GM12865 (cell line): ENCODE measurements around the gene ASZ1.

Source experiments
- DNase-seq: peaks from one replicate; pipeline ENCODE4 v3.0.0; 2010; ENCODE audit warnings: low read depth
- H3K4me3 ChIP-seq: 2 replicates; pipeline ENCODE4 v1.5.1; 2011; ENCODE audit warnings: mild to moderate bottlenecking, low read depth, low read length, control low read depth
- CTCF ChIP-seq: IDR thresholded peaks from 2 replicates; pipeline ENCODE4 v1.5.1; 2011; ENCODE audit warnings: low read length, control low read depth, low read depth, inconsistent platforms; ENCODE audit not compliant: insufficient read depth; ENCODE audit errors: missing control alignments

The ASZ1 gene

DNA sequence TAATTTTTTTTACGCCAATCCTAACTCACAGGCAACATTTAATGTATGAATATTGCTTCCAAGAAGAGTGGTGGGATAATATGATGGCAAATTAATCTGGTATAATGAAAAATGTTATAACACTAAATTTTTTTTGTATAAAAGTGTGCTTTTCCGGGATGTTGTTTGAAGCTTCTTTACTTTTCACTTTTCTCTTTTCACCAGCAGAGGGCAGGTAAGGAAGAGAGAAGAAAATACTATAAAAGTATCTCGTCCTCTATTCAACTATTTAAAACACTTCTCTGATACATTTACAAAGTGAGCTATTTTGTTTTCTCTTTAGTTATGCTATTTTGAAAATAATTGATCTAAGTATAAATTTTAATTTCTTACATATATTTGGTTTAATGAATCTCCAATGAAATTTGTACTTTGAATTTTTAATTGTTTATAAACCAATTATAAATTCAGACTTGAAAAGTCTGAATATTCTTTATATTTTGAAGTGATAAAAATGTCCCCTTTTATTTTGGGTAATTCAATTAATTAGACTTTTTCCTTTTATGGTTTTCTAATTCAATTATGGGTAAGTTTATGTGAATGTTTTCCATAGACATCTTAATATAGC, 31.8 kb upstream of the ASZ1 start:
- TF ChIP-seq CTCF = peak; percentile 51
- no peak overlapping the region for H3K4me3 ChIP-seq
- DNase-seq = peak; percentile 24

DNA sequence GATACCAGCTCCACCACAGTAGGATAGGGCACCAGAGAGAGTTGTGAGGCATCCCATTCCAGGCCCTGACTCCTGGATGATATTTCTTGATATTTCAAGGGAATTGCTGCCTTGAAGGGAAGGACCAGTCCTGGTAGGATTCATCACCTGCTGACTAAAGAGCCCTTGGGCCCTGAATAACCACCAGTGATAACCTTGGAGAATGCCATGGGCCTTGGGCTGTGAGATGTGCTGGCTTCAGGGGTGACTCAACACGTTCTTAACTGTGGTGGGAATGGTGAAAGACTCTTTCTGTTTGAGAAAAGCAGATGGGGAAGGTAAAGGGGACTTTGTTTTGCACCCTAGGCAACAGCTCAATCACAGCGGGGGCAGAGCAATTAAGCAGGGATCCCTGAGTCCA, 21.4 kb upstream of the ASZ1 start:
- H3K4me3 ChIP-seq = no peak overlapping the region
- TF ChIP-seq CTCF = no peak
- no peak for DNase-seq

DNA sequence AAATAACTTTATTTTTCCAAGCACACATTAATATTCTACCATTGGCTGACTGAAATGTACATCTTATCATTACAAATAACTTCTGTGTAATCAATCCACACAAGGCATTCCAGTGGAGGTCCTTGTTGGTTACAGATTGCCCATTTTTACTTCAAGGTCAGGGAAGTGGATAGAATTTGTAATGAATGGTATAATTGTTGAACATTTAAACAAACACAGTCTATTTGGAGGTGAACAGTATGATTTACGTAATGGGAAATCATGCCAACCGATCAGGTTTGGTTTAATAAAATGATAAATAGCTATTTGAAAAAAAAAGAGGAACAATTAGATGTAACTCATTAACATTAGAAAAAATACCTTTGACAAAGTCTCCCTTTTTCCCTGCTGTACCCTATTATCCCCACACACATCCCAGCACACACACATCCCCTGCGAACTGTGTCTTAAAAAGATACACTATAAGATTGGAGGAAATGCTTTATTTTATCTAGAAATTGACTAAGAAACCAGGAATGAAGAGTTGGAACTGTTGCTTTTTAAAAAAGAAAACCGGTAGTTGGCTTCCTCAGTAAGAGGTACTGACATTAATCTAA, 19.0 kb upstream of the ASZ1 start:
- DNase-seq = no peak
- TF ChIP-seq CTCF = no peak
- no peak overlapping the region for H3K4me3 ChIP-seq

GRCh38 chr7:117445206-117445605, 17.9 kb upstream of the ASZ1 start:
- no peak for DNase-seq
- no peak overlapping the region for H3K4me3 ChIP-seq
- no peak for TF ChIP-seq CTCF

DNA sequence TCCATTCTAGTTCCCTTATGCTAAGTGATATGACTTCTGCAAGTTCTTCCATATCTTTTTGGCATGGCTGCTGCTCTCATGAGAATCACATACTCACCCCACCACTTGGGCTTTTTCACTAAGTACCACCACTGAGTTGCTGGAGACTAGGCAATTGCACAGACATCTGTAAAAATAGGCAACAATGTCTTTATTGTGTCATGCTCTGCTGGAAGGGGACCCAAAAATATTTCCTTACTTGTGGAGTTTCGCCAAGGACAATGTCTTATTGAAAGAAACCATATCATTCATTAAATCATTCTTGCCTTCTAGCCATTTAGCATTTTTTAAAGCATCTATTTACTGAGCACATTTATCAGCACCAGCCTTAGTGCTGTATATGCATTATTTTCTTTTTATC, 17.4 kb upstream of the ASZ1 start:
- no peak for DNase-seq
- H3K4me3 ChIP-seq = no peak overlapping the region
- TF ChIP-seq CTCF = no peak

- peak; percentile 70 for DNase-seq
- TF ChIP-seq CTCF = no peak
- H3K4me3 ChIP-seq = no peak overlapping the region
These were observed 8.3 kb upstream of the ASZ1 start for GRCh38 chr7:117435475-117436043.
